ENCODE data around the gene CCDC180. TPM values are rescaled to one million over a fixed set of nuclear protein-coding genes. Genes with fewer than 3 reads are reported as not detected.
"Not testable (repeated sequence)": the region's sequence is repeated elsewhere in the genome, so short reads cannot be mapped to it uniquely, and the experiment has no call there.

CCDC180 gene
- total RNA-seq, 2 experiments from 2014 or later = 3.6 to 5.1 TPM

GRCh38 chr9:97332993-97333392 lies 25.5 kb downstream of the CCDC180 start:
- Mint-ChIP-seq H3K4me1 (ENCODE audit: low read depth) (no peaks in the 10 kb centered on the region), H3K27ac (no peak overlapping the region), H3K27me3 (ENCODE audit: low read depth) (no peaks in the 10 kb centered on the region), H3K36me3 (ENCODE audit: low read depth) (peaks cover 13% of the 10 kb centered on the region), H3K9me3 (ENCODE audit: insufficient read depth) (no peaks in the 10 kb centered on the region), H3K4me3 (no peak overlapping the region)
- ChIA-PET CTCF (no interaction called here), POLR2A (no interaction called here)
- no peak for ATAC-seq
- no peak for DNase-seq

DNA sequence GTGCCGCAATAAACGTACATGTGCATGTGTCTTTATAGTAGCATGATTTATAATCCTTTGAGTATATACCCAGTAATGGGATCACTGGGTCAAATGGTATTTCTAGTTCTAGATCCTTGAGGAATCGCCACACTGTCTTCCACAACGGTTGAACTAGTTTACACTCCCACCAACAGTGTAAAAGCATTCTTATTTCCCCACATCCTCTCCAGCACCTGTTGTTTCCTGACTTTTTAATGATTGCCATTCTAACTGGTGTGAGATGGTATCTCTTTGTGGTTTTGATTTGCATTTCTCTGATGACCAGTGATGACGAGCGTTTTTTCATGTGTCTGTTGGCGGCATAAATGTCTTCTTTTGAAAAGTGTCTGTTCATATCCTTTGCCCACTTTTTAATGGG lies 28.2 kb downstream of the CCDC180 start:
- POLR2A ChIA-PET; H3K36me3 Mint-ChIP-seq (ENCODE audit: low read depth); H3K27ac Mint-ChIP-seq; H3K4me3 Mint-ChIP-seq; ATAC-seq; H3K9me3 Mint-ChIP-seq (ENCODE audit: insufficient read depth); DNase-seq; CTCF ChIA-PET; H3K27me3 Mint-ChIP-seq (ENCODE audit: low read depth); H3K4me1 Mint-ChIP-seq (ENCODE audit: low read depth): not testable (repeated sequence)

DNA sequence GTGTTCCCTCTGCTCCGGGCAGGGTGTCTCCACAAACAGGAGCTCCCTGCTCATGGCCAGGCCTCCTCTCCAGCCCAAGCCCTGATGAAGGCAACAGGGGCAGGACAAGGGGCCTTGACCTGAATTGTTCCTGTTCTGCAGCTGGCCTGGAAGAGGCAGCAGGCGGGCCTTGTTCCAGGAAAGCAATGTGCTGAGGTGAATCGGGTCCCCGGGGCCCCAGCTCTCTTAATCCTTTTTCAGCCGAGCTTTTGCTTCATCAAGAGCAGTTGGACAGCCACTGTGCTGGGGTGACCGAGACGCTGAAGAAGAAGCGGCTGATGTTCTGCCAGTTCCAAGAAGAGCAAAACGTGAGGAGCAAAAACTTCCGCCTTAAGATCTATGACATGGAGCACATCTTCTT lies 41.4 kb downstream of the CCDC180 start:
- ChIA-PET POLR2A (no interaction called here), CTCF (interaction anchor here (1.3 kb wide), 1 partner anchor 11 kb away, joined by 3 read pairs; no protein-coding TSS in a partner anchor)
- Mint-ChIP-seq H3K4me3 (no peak overlapping the region), H3K36me3 (ENCODE audit: low read depth) (no peaks in the 10 kb centered on the region), H3K4me1 (ENCODE audit: low read depth) (no peaks in the 10 kb centered on the region), H3K9me3 (ENCODE audit: insufficient read depth) (no peaks in the 10 kb centered on the region), H3K27me3 (ENCODE audit: low read depth) (no peaks in the 10 kb centered on the region), H3K27ac (no peak overlapping the region)
- ATAC-seq (no peak), DNase-seq (no peak)

- CTCF ChIA-PET = no interaction called here
- ATAC-seq (no peak), DNase-seq (no peak)
- no peaks in the 10 kb centered on the region for H3K4me1 Mint-ChIP-seq (ENCODE audit: low read depth)
- POLR2A ChIA-PET = no interaction called here
- no peaks in the 10 kb centered on the region for H3K27me3 Mint-ChIP-seq (ENCODE audit: low read depth)
- no peaks in the 10 kb centered on the region for H3K36me3 Mint-ChIP-seq (ENCODE audit: low read depth)
- no peak overlapping the region for H3K4me3 Mint-ChIP-seq
- H3K9me3 Mint-ChIP-seq (ENCODE audit: insufficient read depth) = no peaks in the 10 kb centered on the region
- no peak overlapping the region for H3K27ac Mint-ChIP-seq
Observed at GRCh38 chr9:97349400-97349799, 41.9 kb downstream of the CCDC180 start.

- no peak for DNase-seq
- H3K27me3 Mint-ChIP-seq (ENCODE audit: low read depth) = no peaks in the 10 kb centered on the region
- H3K9me3 Mint-ChIP-seq (ENCODE audit: insufficient read depth) = no peaks in the 10 kb centered on the region
- no peak for ATAC-seq
- CTCF ChIA-PET = interaction anchor here (1.2 kb wide), 1 partner anchor 33 kb away, joined by 4 read pairs; no protein-coding TSS in a partner anchor
- H3K4me1 Mint-ChIP-seq (ENCODE audit: low read depth) = no peaks in the 10 kb centered on the region
- no peak overlapping the region for H3K4me3 Mint-ChIP-seq
- H3K27ac Mint-ChIP-seq = no peak overlapping the region
- peaks cover 3% of the 10 kb centered on the region for H3K36me3 Mint-ChIP-seq (ENCODE audit: low read depth)
- POLR2A ChIA-PET = no interaction called here
Observed at GRCh38 chr9:97354637-97355036, 47.2 kb downstream of the CCDC180 start.

DNA sequence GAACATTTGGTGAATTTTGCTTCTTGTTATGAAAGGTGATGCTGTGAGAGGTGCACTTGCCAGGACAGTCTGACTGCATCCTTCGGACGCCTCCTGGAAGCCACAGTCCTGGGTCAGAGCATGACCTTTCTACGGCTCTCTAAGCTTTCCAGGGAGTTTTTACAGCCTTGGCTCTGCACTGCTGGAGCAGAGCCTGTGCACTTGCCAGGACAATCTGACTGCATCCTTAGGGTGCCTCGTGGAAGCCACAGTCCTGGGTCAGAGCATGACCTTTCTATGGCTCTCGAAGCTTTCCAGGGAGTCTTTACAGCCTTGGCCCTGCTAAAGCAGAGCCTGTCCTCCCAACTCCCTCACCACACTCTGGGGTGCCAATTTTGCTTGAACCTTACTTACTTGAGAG lies 49.6 kb downstream of the CCDC180 start:
- no peaks in the 10 kb centered on the region for H3K27me3 Mint-ChIP-seq (ENCODE audit: low read depth)

More for the DNA sequence above, 49.6 kb downstream of the CCDC180 start:
- DNase-seq (no peak), ATAC-seq (no peak)
- CTCF ChIA-PET = interaction anchor here (1.3 kb wide), 1 partner anchor 30 kb away, joined by 3 read pairs; no protein-coding TSS in a partner anchor
- Mint-ChIP-seq H3K4me1 (ENCODE audit: low read depth) (no peaks in the 10 kb centered on the region), H3K36me3 (ENCODE audit: low read depth) (peaks cover 3% of the 10 kb centered on the region), H3K9me3 (ENCODE audit: insufficient read depth) (no peaks in the 10 kb centered on the region), H3K27ac (no peak overlapping the region), H3K4me3 (no peak overlapping the region)
- POLR2A ChIA-PET = no interaction called here

Other genes starting within 250 kb of the CCDC180 start
- 1 to 10 TPM; 9.3 to 9.6 TPM for gene TDRD7, start 104.4 kb downstream of the CCDC180 start, total RNA-seq
- under 1 TPM; 0.16 to 0.29 TPM for gene TMOD1, start 194.0 kb downstream of the CCDC180 start, total RNA-seq

Measured in activated CD8-positive, alpha-beta T cell treated with anti-CD3 and anti-CD28 coated beads, Interleukin-2, amount 10 ng/mL, durations not matched to agents 7 days and 5 days (primary cell).